GF-D8 (cell line): ENCODE results near the gene VDAC1.
"Not testable (repeated sequence)": the region's sequence is repeated elsewhere in the genome, so short reads cannot be mapped to it uniquely, and the experiment has no call there.

Experiments used
- DNase-seq: peaks from one replicate; lab custom pipeline; 2025; lab: John Stamatoyannopoulos, UW

VDAC1 gene

GRCh38 chr5:134004626-134005416 is at the start of gene VDAC1:
VDAC1 (minus strand) TSS chr5:134004975; CDS start chr5:133993012, 11,963 bp downstream.
- peak; percentile 24 for DNase-seq

- DNase-seq, result peak; percentile 9
These were observed 49.1 kb upstream of the VDAC1 start for GRCh38 chr5:134053840-134054338.

GRCh38 chr5:134053314-134053839 is 48.6 kb upstream of the VDAC1 start:
- DNase-seq, result no peak

- DNase-seq, result no peak
These were observed 46.5 kb upstream of the VDAC1 start for GRCh38 chr5:134051305-134051704.

GRCh38 chr5:134048864-134049263 is 44.1 kb upstream of the VDAC1 start:
- DNase-seq, result no peak

GRCh38 chr5:134047687-134048056 is 42.9 kb upstream of the VDAC1 start:
- no peak for DNase-seq

GRCh38 chr5:134046801-134047686 is 42.3 kb upstream of the VDAC1 start:
- DNase-seq, result no peak

- DNase-seq, result no peak
These were observed 41.6 kb upstream of the VDAC1 start for GRCh38 chr5:134046330-134046729.

GRCh38 chr5:134043793-134044792 is 39.3 kb upstream of the VDAC1 start:
- DNase-seq, result no peak

- DNase-seq, result no peak
These were observed 37.0 kb upstream of the VDAC1 start for GRCh38 chr5:134041570-134042411.

- no peak for DNase-seq
These were observed 33.4 kb upstream of the VDAC1 start for GRCh38 chr5:134038138-134038537.

GRCh38 chr5:134037160-134037559 is 32.4 kb upstream of the VDAC1 start:
- no peak for DNase-seq

GRCh38 chr5:134034326-134034725 is 29.6 kb upstream of the VDAC1 start:
- no peak for DNase-seq

GRCh38 chr5:134030303-134030964 is 25.7 kb upstream of the VDAC1 start:
- not testable (repeated sequence) for DNase-seq

- no peak for DNase-seq
These were observed 24.4 kb upstream of the VDAC1 start for GRCh38 chr5:134029156-134029555.

GRCh38 chr5:134028496-134028895 is 23.7 kb upstream of the VDAC1 start:
- no peak for DNase-seq

- no peak for DNase-seq
These were observed 22.5 kb upstream of the VDAC1 start for GRCh38 chr5:134027288-134027615.

GRCh38 chr5:134026521-134027287 is 21.9 kb upstream of the VDAC1 start:
- DNase-seq, result no peak

GRCh38 chr5:134025786-134026185 is 21.0 kb upstream of the VDAC1 start:
- DNase-seq, result no peak
